ENCODE data around the gene NCOA7.

Gene NCOA7

DNA sequence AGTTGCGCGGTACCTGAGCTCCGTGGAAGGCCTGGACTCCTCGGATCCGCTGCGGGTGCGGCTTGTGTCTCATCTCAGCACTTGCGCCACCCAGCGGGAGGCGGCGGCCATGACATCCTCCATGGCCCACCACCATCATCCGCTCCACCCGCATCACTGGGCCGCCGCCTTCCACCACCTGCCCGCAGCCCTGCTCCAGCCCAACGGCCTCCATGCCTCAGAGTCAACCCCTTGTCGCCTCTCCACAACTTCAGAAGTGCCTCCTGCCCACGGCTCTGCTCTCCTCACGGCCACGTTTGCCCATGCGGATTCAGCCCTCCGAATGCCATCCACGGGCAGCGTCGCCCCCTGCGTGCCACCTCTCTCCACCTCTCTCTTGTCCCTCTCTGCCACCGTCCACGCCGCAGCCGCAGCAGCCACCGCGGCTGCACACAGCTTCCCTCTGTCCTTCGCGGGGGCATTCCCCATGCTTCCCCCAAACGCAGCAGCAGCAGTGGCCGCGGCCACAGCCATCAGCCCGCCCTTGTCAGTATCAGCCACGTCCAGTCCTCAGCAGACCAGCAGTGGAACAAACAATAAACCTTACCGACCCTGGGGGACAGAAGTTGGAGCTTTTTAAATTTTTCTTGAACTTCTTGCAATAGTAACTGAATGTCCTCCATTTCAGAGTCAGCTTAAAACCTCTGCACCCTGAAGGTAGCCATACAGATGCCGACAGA lies 31.4 kb upstream of the NCOA7 start:
- Histone ChIP-seq H3K27me3 (ENCODE audit: low read length) (no peaks in the 10 kb centered on the region), H4K20me1 (ENCODE audit: low read depth, low read length) (no peaks in the 10 kb centered on the region), H3K4me3 (ENCODE audit: insufficient read depth, low read length, poor library complexity, severe bottlenecking) (no peak overlapping the region)

DNA sequence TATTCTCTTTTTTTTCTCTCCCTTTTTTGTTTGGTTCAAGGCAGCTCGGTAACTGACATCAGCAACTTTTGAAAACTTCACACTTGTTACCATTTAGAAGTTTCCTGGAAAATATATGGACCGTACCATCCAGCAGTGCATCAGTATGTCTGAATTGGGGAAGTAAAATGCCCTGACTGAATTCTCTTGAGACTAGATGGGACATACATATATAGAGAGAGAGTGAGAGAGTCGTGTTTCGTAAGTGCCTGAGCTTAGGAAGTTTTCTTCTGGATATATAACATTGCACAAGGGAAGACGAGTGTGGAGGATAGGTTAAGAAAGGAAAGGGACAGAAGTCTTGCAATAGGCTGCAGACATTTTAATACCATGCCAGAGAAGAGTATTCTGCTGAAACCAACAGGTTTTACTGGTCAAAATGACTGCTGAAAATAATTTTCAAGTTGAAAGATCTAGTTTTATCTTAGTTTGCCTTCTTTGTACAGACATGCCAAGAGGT lies 30.8 kb upstream of the NCOA7 start:
- TF ChIP-seq, protein P1, sequence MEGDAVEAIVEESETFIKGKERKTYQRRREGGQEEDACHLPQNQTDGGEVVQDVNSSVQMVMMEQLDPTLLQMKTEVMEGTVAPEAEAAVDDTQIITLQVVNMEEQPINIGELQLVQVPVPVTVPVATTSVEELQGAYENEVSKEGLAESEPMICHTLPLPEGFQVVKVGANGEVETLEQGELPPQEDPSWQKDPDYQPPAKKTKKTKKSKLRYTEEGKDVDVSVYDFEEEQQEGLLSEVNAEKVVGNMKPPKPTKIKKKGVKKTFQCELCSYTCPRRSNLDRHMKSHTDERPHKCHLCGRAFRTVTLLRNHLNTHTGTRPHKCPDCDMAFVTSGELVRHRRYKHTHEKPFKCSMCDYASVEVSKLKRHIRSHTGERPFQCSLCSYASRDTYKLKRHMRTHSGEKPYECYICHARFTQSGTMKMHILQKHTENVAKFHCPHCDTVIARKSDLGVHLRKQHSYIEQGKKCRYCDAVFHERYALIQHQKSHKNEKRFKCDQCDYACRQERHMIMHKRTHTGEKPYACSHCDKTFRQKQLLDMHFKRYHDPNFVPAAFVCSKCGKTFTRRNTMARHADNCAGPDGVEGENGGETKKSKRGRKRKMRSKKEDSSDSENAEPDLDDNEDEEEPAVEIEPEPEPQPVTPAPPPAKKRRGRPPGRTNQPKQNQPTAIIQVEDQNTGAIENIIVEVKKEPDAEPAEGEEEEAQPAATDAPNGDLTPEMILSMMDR (IDR thresholded peaks at IDR 0.05; ENCODE audit: insufficient read depth, low read length, poor library complexity, severe bottlenecking), result no peak
- Histone ChIP-seq H3K79me2 (ENCODE audit: insufficient read depth, low read length) (no peaks in the 10 kb centered on the region), H3F3A (ENCODE audit: insufficient read depth) (no peaks in the 10 kb centered on the region), H4K20me1 (ENCODE audit: low read depth, low read length) (no peaks in the 10 kb centered on the region), H3K27me3 (ENCODE audit: low read length) (no peaks in the 10 kb centered on the region), H3K9me3 (ENCODE audit: insufficient read depth, low read length) (no peaks in the 10 kb centered on the region), H3K9me2 (replicated peaks; ENCODE audit: insufficient read depth, low read length) (no peaks in the 10 kb centered on the region), H3K4me3 (ENCODE audit: insufficient read depth, low read length, poor library complexity, severe bottlenecking) (no peak overlapping the region), H3K36me3 (ENCODE audit: low read length) (no peaks in the 10 kb centered on the region), H3K27ac (ENCODE audit: low read depth, low read length) (no peak overlapping the region), H3K9ac (ENCODE audit: low read length) (no peak overlapping the region), H2AFZ (ENCODE audit: low read depth, low read length, severe bottlenecking) (no peak overlapping the region), H3K4me2 (ENCODE audit: low read depth, low read length, poor library complexity, severe bottlenecking) (no peak overlapping the region)

More for the DNA sequence above, 31.4 kb upstream of the NCOA7 start:
- TF ChIP-seq, protein P1 (IDR thresholded peaks at IDR 0.05; ENCODE audit: insufficient read depth, low read length, poor library complexity, severe bottlenecking), result no peak
- TF ChIP-seq EZH2phosphoT487 (conservative IDR thresholded peaks at IDR 0.05; ENCODE audit: low read length), result no peak
- Histone ChIP-seq H2AFZ (ENCODE audit: low read depth, low read length, severe bottlenecking) (no peak overlapping the region), H3K9ac (ENCODE audit: low read length) (no peak overlapping the region), H3K79me2 (ENCODE audit: insufficient read depth, low read length) (no peaks in the 10 kb centered on the region), H3K9me2 (replicated peaks; ENCODE audit: insufficient read depth, low read length) (no peaks in the 10 kb centered on the region), H3K9me3 (ENCODE audit: insufficient read depth, low read length) (no peaks in the 10 kb centered on the region), H3K4me2 (ENCODE audit: low read depth, low read length, poor library complexity, severe bottlenecking) (no peak overlapping the region), H3K27ac (ENCODE audit: low read depth, low read length) (no peak overlapping the region), H3K36me3 (ENCODE audit: low read length) (no peaks in the 10 kb centered on the region), H3F3A (ENCODE audit: insufficient read depth) (no peaks in the 10 kb centered on the region)

DNA sequence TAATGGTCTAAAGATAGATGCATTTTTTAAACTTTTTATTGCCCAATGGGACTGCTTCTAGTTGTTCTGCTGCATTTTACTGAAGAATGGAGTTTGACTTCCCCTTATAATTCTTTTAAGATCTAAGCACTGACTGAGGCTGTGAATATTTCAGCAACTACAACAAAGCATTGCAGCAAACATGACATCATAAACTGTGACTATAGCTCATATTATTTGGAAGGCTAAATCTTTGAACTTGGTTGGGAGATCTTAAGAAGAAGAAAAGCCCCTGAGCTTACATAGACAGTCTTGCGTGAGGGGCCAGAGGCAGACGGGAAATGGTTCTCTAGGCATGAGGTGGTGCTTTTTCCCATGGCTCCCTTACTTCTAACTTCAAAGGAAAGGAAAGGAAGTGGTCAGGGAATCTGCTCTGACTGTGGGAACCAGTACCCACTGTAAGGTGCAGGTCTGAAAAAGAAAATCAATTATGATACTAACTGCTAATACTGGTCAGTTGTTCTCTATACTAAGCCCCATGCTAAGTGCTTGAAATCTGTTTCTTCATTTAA lies 26.6 kb upstream of the NCOA7 start:
- Histone ChIP-seq H3K27me3 (ENCODE audit: low read length) (no peaks in the 10 kb centered on the region), H3K36me3 (ENCODE audit: low read length) (no peaks in the 10 kb centered on the region), H3K4me2 (ENCODE audit: low read depth, low read length, poor library complexity, severe bottlenecking) (no peak overlapping the region), H2AFZ (ENCODE audit: low read depth, low read length, severe bottlenecking) (no peak overlapping the region), H3K79me2 (ENCODE audit: insufficient read depth, low read length) (no peaks in the 10 kb centered on the region), H4K20me1 (ENCODE audit: low read depth, low read length) (no peaks in the 10 kb centered on the region), H3K9me2 (replicated peaks; ENCODE audit: insufficient read depth, low read length) (no peaks in the 10 kb centered on the region), H3K27ac (ENCODE audit: low read depth, low read length) (no peak overlapping the region), H3K4me3 (ENCODE audit: insufficient read depth, low read length, poor library complexity, severe bottlenecking) (no peak overlapping the region), H3F3A (ENCODE audit: insufficient read depth) (no peaks in the 10 kb centered on the region), H3K9me3 (ENCODE audit: insufficient read depth, low read length) (no peaks in the 10 kb centered on the region), H3K9ac (ENCODE audit: low read length) (no peak overlapping the region)
- TF ChIP-seq EZH2phosphoT487 (conservative IDR thresholded peaks at IDR 0.05; ENCODE audit: low read length), result no peak
- TF ChIP-seq, protein P1 (IDR thresholded peaks at IDR 0.05; ENCODE audit: insufficient read depth, low read length, poor library complexity, severe bottlenecking), result no peak

All from SU-DHL-6 (cell line).